Ishikawa (cell line): Measurements from ENCODE around the gene SBK3.

Experiments used
- CEBPB ChIP-seq: IDR thresholded peaks from 2 replicates; pipeline ENCODE4 v1.6.1; 2012
- EGR1 ChIP-seq: IDR thresholded peaks from 2 replicates; pipeline ENCODE4 v1.6.1; 2012
- NFIC ChIP-seq: IDR thresholded peaks from 2 replicates; pipeline ENCODE4 v1.6.1; 2012
- RAD21 ChIP-seq: IDR thresholded peaks from 2 replicates; pipeline ENCODE4 v1.6.1; 2012; ENCODE audit warnings: low read depth
- REST ChIP-seq: IDR thresholded peaks from 2 replicates; pipeline ENCODE4 v1.6.1; 2012; ENCODE audit warnings: low read depth, mild to moderate bottlenecking
- TCF12 ChIP-seq: IDR thresholded peaks from 2 replicates; pipeline ENCODE4 v1.6.1; 2012; ENCODE audit warnings: low read depth
- TEAD4 ChIP-seq: IDR thresholded peaks from 2 replicates; pipeline ENCODE4 v1.6.1; 2012
- YY1 ChIP-seq: IDR thresholded peaks from 2 replicates; pipeline ENCODE4 v1.6.1; 2012; ENCODE audit warnings: low read depth
- ZBTB7A ChIP-seq: IDR thresholded peaks from 2 replicates; pipeline ENCODE4 v1.6.1; 2012; ENCODE audit warnings: low read depth

The SBK3 gene

GRCh38 chr19:55491546-55492360 is 53.6 kb downstream of the SBK3 start:
- TF ChIP-seq YY1 (no peak), ZBTB7A (no peak), TEAD4 (no peak), REST (no peak), TCF12 (no peak), EGR1 (no peak), NFIC (no peak), CEBPB (no peak), RAD21 (no peak)
